IMR-90 (cell line): ENCODE results near the gene RBMS3. TPM values are rescaled to one million over a fixed set of nuclear protein-coding genes. Genes with fewer than 3 reads are reported as not detected.

ENCODE experiments used
- ATAC-seq: fragments of 200-7000 bp; cut with Tn5 transposase; 2 replicates; pipeline ENCODE4 v1.9.1; 2020; ENCODE audit warnings: low read depth, mild to moderate bottlenecking, moderate library complexity
- BruUV-seq: library from RNA; stranded (reverse); fragments of 400-500 nt; replicated peaks from 2 replicates; lab custom pipeline; 2021; lab: Mats Ljungman, UMichigan
- CTCF ChIA-PET: fragments of 300-600 bp; formaldehyde crosslinking; extraction: SDS; loops from one replicate; lab custom pipeline; 2021; ENCODE audit warnings: antibody characterized with exemption; lab: Yijun Ruan, JAX
- POLR2A ChIA-PET: fragments of 300-600 bp; sonication (Branson Sonifier 250); formaldehyde crosslinking; loops from one replicate; lab custom pipeline; 2022; ENCODE audit warnings: antibody characterized with exemption; ENCODE audit not compliant: unreplicated experiment; lab: Charles Lee
- DNase-seq: peaks from one replicate; pipeline ENCODE4 v3.0.0; 2013
- H2AFZ ChIP-seq: replicated peaks from 2 replicates; pipeline ENCODE3; 2013; ENCODE audit warnings: low read length, mild to moderate bottlenecking; ENCODE audit not compliant: poor library complexity
- H2AK5ac ChIP-seq: 2 replicates; pipeline ENCODE4 v1.6.1; 2013; ENCODE audit warnings: low read depth, low read length, inconsistent platforms
- H2AK9ac ChIP-seq: replicated peaks from 2 replicates; pipeline ENCODE3; 2013; ENCODE audit warnings: mild to moderate bottlenecking, low read depth, low read length, moderate library complexity; ENCODE audit not compliant: poor library complexity
- H2BK120ac ChIP-seq: 2 replicates; pipeline ENCODE4 v1.6.1; 2013; ENCODE audit warnings: low read depth, low read length, inconsistent platforms
- H2BK15ac ChIP-seq: 3 replicates; pipeline ENCODE4 v1.6.1; 2013; ENCODE audit warnings: low read depth, low read length, inconsistent platforms
- H2BK20ac ChIP-seq: 2 replicates; pipeline ENCODE4 v1.6.1; 2013; ENCODE audit warnings: low read depth, mild to moderate bottlenecking, inconsistent platforms, low read length, moderate library complexity
- H2BK5ac ChIP-seq: 2 replicates; pipeline ENCODE4 v1.6.1; 2013; ENCODE audit warnings: mild to moderate bottlenecking, low read depth, low read length, inconsistent platforms; ENCODE audit not compliant: poor library complexity, severe bottlenecking
- H3K14ac ChIP-seq: replicated peaks from 2 replicates; pipeline ENCODE4 v1.6.1; 2013; ENCODE audit warnings: low read depth, low read length, inconsistent platforms
- H3K18ac ChIP-seq: 2 replicates; pipeline ENCODE4 v1.6.1; 2013; ENCODE audit warnings: low read depth, low read length, control low read depth
- H3K23ac ChIP-seq: 2 replicates; pipeline ENCODE4 v1.6.1; 2013; ENCODE audit warnings: low read depth, low read length, inconsistent platforms
- H3K27ac ChIP-seq: 2 replicates; pipeline ENCODE4 v1.5.1; 2013; ENCODE audit warnings: mild to moderate bottlenecking, control low read depth, low read length; ENCODE audit not compliant: insufficient read depth
- H3K27me3 ChIP-seq: 2 replicates; pipeline ENCODE4 v1.6.1; 2013; ENCODE audit warnings: low read length; ENCODE audit not compliant: control insufficient read depth, insufficient read depth
- H3K36me3 ChIP-seq: 2 replicates; pipeline ENCODE4 v1.6.1; 2013; ENCODE audit warnings: low read length, mixed read lengths; ENCODE audit not compliant: control insufficient read depth, insufficient read depth
- H3K4ac ChIP-seq: 2 replicates; pipeline ENCODE4 v1.6.1; 2013; ENCODE audit warnings: low read depth, low read length, inconsistent platforms
- H3K4me1 ChIP-seq: 2 replicates; pipeline ENCODE4 v1.6.1; 2013; ENCODE audit warnings: low read length, mixed read lengths; ENCODE audit not compliant: control insufficient read depth, insufficient read depth
- H3K4me2 ChIP-seq: 2 replicates; pipeline ENCODE4 v1.6.1; 2013; ENCODE audit warnings: low read depth, mild to moderate bottlenecking, control low read depth, low read length, moderate library complexity
- H3K4me3 ChIP-seq: 2 replicates; pipeline ENCODE4 v1.5.1; 2013; ENCODE audit warnings: low read depth, mild to moderate bottlenecking, control low read depth, low read length, moderate library complexity; ENCODE audit not compliant: insufficient read depth
- H3K56ac ChIP-seq: 2 replicates; pipeline ENCODE4 v1.6.1; 2013; ENCODE audit warnings: low read length, inconsistent platforms; ENCODE audit not compliant: insufficient read depth; ENCODE audit errors: extremely low read depth
- H3K79me1 ChIP-seq, 2 experiments: 2 replicates each; pipeline ENCODE4 v1.6.1; 2013; ENCODE audit warnings: low read length in 2 of 2, inconsistent platforms in 1 of 2, low read depth in 1 of 2
- H3K9ac ChIP-seq: 2 replicates; pipeline ENCODE4 v1.6.1; 2013; ENCODE audit warnings: low read depth, low read length, control low read depth
- H3K9me1 ChIP-seq: 2 replicates; pipeline ENCODE4 v1.6.1; 2013; ENCODE audit warnings: low read length, inconsistent platforms; ENCODE audit not compliant: insufficient read depth
- H3K9me3 ChIP-seq: 2 replicates; pipeline ENCODE4 v1.6.1; 2013; ENCODE audit warnings: low read length; ENCODE audit not compliant: control insufficient read depth, insufficient read depth
- H4K20me1 ChIP-seq: 2 replicates; pipeline ENCODE4 v1.6.1; 2013; ENCODE audit warnings: low read length, inconsistent platforms; ENCODE audit not compliant: insufficient read depth
- H4K5ac ChIP-seq: 2 replicates; pipeline ENCODE4 v1.6.1; 2013; ENCODE audit warnings: mild to moderate bottlenecking, low read depth, low read length, control low read depth
- H4K8ac ChIP-seq, 2 experiments: 2 replicates each; pipeline ENCODE4 v1.6.1; 2013; ENCODE audit warnings: low read depth in 2 of 2, low read length in 2 of 2, control low read depth in 1 of 2, inconsistent platforms in 1 of 2
- H4K91ac ChIP-seq: 2 replicates; pipeline ENCODE4 v1.6.1; 2013; ENCODE audit warnings: low read depth, low read length, inconsistent platforms; ENCODE audit not compliant: insufficient read depth
- BHLHE40 ChIP-seq: fragments of 150-350 bp; IDR thresholded peaks from 2 replicates; pipeline ENCODE4 v1.6.1; 2016; ENCODE audit warnings: mild to moderate bottlenecking, low read depth, low read length
- CEBPB ChIP-seq: IDR thresholded peaks from 2 replicates; pipeline ENCODE4 v1.6.1; 2012; ENCODE audit warnings: low read depth, low read length, improper control_type of control experiment
- MAFK ChIP-seq: IDR thresholded peaks from 2 replicates; pipeline ENCODE4 v1.6.1; 2012; ENCODE audit warnings: low read depth, low read length, improper control_type of control experiment
- MXI1 ChIP-seq: IDR thresholded peaks from 2 replicates; pipeline ENCODE4 v1.6.1; 2012; ENCODE audit warnings: low read depth, mild to moderate bottlenecking, low read length, moderate library complexity, borderline replicate concordance
- NFE2L2 ChIP-seq: fragments of 150-350 bp; IDR thresholded peaks from 2 replicates; pipeline ENCODE4 v1.6.1; 2016; ENCODE audit warnings: low read depth, mild to moderate bottlenecking, low read length
- POLR2A ChIP-seq: IDR thresholded peaks from 2 replicates; pipeline ENCODE4 v1.6.1; 2012; ENCODE audit warnings: mild to moderate bottlenecking, low read depth, low read length
- RCOR1 ChIP-seq: IDR thresholded peaks from 2 replicates; pipeline ENCODE4 v1.6.1; 2012; ENCODE audit warnings: mild to moderate bottlenecking, low read length, improper control_type of control experiment; ENCODE audit not compliant: insufficient replicate concordance
- WGBS, 2 experiments: methylation state at CpG; one replicate each; pipeline versions ENCODE4 v1.1.5 to v1.1.7; 2013; ENCODE audit warnings: missing lambda C conversion rate in 2 of 2; ENCODE audit not compliant: insufficient read length in 1 of 2; ENCODE audit errors: extremely low coverage in 2 of 2; 5-methylcytosine and 5-hydroxymethylcytosine counted together
- dilution Hi-C: fragments of 300-500 bp; cut with HindIII; formaldehyde crosslinking; loops from one replicate; pipeline ENCODE4 v1.14.3; 2018; ENCODE audit warnings: low sequenced_read_pairs; ENCODE audit not compliant: unreplicated experiment
- in situ Hi-C: fragments of 300-500 bp; cut with MboI; formaldehyde crosslinking; loops from 3 replicates; pipeline ENCODE4 v1.14.3; 2019; ENCODE audit warnings: low sequenced_read_pairs, inconsistent platforms, mixed read lengths
- intact Hi-C: fragments of 100-400 bp; cut with micrococcal nuclease; formaldehyde crosslinking; loops from 2 replicates; pipeline ENCODE4 v1.10.0; 2022
- polyA plus RNA-seq, 3 experiments: library from polyadenylated mRNA; depleted of rRNA; stranded (reverse); fragments of >200 nt; gene quantifications; 2 replicates each; pipeline ENCODE4 v1.2.3, GENCODE V29; 2012; ENCODE audit warnings: low replicate concordance in 1 of 3
- total RNA-seq: library from RNA; depleted of rRNA; stranded (reverse); fragments of >200 nt; gene quantifications from 2 replicates; pipeline ENCODE4 v1.2.3, GENCODE V29; 2012
- TF ChIP-seq, protein P1 (sequence below): conservative IDR thresholded peaks from 2 replicates; pipeline ENCODE4 v1.5.1; 2012; ENCODE audit warnings: mild to moderate bottlenecking, low read depth, low read length, improper control_type of control experiment

RBMS3 gene
- total and polyA plus RNA-seq, 2 of the 4 experiments (the other 2 are of a cell fraction): 15.2 to 127 TPM

DNA sequence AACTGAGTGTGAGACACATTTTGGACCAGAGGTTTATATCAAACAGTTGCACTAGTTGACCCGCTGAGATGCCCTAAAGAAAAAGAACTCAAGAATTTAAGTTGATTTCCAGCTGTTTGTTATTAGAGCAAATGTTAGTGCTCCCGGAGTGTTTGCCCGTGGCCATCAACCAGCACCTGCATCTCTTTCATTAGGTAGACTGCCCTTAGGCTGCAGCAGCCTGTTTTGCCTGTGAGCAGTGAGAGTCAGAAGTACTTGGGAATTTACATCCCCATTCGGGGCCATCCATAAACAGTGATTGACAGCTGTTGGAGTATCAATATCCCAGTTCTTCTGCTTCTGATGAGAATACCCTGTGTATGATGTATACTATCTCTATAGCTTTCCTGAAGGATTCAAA, 492.6 kb downstream of the RBMS3 start:
- DNase-seq (no peak), ATAC-seq (no peak)
- Histone ChIP-seq H3K4me3 (no peak overlapping the region), H3K56ac (no peak overlapping the region), H3K27ac (no peak overlapping the region), H3K9me3 (no peaks in the 10 kb centered on the region), H3K9ac (no peak overlapping the region), H4K8ac (no peak overlapping the region), H2AK9ac (no peak overlapping the region), H4K91ac (no peak overlapping the region), H3K23ac (no peak overlapping the region), H3K79me1 (no peaks in the 10 kb centered on the region), H3K36me3 (no peaks in the 10 kb centered on the region), H3K4ac (no peak overlapping the region), H2BK5ac (no peak overlapping the region), H3K9me1 (peaks cover 12% of the 10 kb centered on the region), H2AFZ (no peak overlapping the region), H3K4me1 (no peaks in the 10 kb centered on the region), H4K20me1 (no peaks in the 10 kb centered on the region), H3K4me2 (no peak overlapping the region), H2BK20ac (no peak overlapping the region), H4K5ac (no peak overlapping the region), H3K27me3 (no peaks in the 10 kb centered on the region), H2AK5ac (no peak overlapping the region), H3K14ac (no peak overlapping the region), H3K18ac (no peak overlapping the region), H2BK120ac (no peak overlapping the region), H2BK15ac (no peak overlapping the region)
- TF ChIP-seq, protein P1, sequence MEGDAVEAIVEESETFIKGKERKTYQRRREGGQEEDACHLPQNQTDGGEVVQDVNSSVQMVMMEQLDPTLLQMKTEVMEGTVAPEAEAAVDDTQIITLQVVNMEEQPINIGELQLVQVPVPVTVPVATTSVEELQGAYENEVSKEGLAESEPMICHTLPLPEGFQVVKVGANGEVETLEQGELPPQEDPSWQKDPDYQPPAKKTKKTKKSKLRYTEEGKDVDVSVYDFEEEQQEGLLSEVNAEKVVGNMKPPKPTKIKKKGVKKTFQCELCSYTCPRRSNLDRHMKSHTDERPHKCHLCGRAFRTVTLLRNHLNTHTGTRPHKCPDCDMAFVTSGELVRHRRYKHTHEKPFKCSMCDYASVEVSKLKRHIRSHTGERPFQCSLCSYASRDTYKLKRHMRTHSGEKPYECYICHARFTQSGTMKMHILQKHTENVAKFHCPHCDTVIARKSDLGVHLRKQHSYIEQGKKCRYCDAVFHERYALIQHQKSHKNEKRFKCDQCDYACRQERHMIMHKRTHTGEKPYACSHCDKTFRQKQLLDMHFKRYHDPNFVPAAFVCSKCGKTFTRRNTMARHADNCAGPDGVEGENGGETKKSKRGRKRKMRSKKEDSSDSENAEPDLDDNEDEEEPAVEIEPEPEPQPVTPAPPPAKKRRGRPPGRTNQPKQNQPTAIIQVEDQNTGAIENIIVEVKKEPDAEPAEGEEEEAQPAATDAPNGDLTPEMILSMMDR: no peak
- TF ChIP-seq MAFK (no peak), MXI1 (no peak), CEBPB (no peak), POLR2A (no peak), RCOR1 (no peak), BHLHE40 (no peak), NFE2L2 (no peak)
- POLR2A ChIA-PET: no interaction called here
- CTCF ChIA-PET: no interaction called here
- dilution Hi-C loops (no loop called here), intact Hi-C loops (no loop called here), in situ Hi-C loops (no loop called here)
- no CpG with 5 or more reads among the region's 4 CpGs for WGBS, 2 experiments
- BruUV-seq: no TSS peak
